HG03565 (cell line): ENCODE measurements around the gene PDIA3.
A peak's percentile ranks its signal among the peaks of the same experiment; 100 is the strongest.
"Not testable (repeated sequence)": the region's sequence is repeated elsewhere in the genome, so short reads cannot be mapped to it uniquely, and the experiment has no call there.

Experiments used
- ATAC-seq: cut with Tn5 transposase; IDR thresholded peaks from one replicate; pipeline ENCODE4 v1.9.1; 2021; ENCODE audit warnings: mild to moderate bottlenecking, moderate library complexity; ENCODE audit not compliant: unreplicated experiment

Gene PDIA3

GRCh38 chr15:43776101-43776717, 30.0 kb downstream of the PDIA3 start:
- ATAC-seq = peak; percentile 45

- ATAC-seq = peak; percentile 17
Measured at GRCh38 chr15:43776718-43777266, 30.6 kb downstream of the PDIA3 start, which contains the start of gene ELL3. Gene ELL3, minus strand, starts transcription at chr15:43776966. Its CDS starts 65 bp downstream, at chr15:43776901.

DNA sequence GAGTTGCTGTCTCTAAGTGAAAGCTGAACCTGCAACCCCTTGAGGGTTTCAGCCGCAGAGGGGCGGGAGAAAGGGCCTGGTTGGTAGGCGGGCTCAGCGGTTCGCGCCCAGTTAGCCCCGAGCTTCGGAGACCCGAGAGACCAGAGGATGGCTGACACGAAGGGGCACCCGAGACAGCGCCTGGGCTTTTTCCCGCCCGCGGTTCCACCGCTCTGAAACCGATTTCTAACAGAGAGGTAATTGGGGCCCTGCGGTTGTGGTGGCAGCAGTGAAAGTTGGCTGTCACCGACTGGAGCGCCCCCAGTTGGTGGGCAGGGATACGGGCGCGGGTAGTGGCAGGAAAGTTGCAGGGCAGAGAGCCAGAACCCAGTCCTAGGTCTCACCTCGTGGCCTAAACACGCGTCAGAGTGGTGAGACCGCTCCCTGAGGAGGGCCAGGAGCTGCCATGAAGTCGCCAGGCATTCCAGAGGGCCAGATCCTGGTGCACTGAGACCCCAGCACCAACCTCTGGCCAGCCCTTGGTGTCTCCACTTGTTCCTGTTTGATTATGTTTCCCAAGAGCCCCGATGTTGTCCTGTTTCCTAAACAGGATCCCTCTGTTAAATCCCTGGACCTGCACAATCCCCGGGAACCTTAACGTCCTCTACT, 31.2 kb downstream of the PDIA3 start:
- ATAC-seq = peak; percentile 33

GRCh38 chr15:43779016-43779415, 32.8 kb downstream of the PDIA3 start:
- no peak for ATAC-seq

- ATAC-seq = no peak
Measured at GRCh38 chr15:43789409-43789808, 43.2 kb downstream of the PDIA3 start.

DNA sequence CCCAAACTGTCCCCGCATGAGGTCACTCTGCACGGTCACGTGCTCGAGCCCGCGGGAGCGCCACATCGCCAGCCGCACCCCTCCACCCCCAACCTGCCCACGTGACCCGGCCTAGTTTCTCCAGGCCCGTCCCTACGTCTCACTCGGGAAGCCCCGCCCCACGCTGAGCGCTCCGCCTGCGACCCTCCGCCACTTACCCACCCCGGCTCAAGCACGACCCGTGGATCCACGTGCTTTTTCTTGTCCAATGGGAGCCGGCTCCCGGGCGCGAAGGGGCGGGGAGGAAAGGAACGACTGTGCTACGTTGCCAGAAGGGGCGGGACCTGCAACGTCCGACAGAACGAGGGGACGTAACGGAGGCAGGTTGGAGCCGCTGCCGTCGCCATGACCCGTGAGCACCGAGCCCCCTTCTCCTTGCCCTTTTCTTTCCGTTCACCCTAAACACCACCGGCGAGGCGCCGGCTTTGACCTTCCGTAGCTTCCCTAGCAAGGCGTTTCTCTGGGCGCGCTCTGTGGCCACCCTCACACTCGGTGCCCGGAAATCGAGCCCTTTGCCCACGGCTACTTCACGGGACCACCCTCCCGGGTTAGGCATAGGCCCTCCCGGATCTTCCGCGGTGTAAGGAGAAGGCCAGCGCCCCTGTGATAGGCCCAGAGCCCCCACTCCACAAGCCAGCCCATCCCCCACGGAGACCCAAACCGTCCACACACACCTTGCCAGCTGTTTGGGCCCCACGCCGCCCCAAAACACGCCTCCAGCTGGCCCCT, 45.9 kb downstream of the PDIA3 start, which contains the start of gene SERF2:
SERF2 (plus strand) TSS at position 328 of the 768 bp plus-strand sequence; CDS start at position 385, 57 bp downstream.
- ATAC-seq = peak; percentile 81

DNA sequence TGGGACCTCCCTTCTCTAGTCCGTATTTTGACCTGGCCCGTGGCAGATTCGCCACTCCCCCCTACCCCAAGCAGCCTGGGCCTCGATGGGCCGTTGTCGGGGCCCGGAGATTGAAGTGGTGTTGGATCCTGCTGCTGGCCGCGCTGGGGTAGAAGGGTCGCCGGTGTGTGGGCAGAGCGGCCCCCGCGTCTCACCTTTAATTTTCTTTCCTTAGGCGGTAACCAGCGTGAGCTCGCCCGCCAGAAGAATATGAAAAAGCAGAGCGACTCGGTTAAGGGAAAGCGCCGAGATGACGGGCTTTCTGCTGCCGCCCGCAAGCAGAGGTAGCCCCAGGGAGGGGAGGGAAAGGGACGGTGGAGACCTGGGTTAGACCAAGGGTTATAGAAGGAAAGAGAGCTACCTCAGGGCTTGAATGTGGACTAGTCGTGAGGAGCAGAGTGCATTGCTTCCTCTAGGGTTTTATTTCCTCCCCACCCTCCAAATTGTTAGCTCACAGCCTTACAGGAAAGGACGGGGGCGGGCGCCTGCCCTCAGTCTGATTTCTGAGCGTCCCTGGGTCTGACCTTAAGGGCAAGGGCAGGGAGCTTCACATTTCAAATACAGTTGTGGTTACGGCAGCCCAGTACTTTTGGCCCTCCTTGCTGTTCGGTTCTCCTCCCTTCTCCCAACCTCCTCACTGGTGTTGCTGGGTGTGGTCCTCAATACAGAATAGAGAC, 46.7 kb downstream of the PDIA3 start:
- no peak for ATAC-seq

DNA sequence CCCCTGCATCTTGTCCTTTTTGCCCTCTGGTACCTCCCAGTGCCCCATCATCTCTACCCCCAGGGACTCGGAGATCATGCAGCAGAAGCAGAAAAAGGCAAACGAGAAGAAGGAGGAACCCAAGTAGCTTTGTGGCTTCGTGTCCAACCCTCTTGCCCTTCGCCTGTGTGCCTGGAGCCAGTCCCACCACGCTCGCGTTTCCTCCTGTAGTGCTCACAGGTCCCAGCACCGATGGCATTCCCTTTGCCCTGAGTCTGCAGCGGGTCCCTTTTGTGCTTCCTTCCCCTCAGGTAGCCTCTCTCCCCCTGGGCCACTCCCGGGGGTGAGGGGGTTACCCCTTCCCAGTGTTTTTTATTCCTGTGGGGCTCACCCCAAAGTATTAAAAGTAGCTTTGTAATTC, 47.4 kb downstream of the PDIA3 start:
- no peak for ATAC-seq

- no peak for ATAC-seq
Measured at GRCh38 chr15:43794269-43795037, 48.2 kb downstream of the PDIA3 start.

GRCh38 chr15:43795197-43795596, 49.0 kb downstream of the PDIA3 start:
- no peak for ATAC-seq

DNA sequence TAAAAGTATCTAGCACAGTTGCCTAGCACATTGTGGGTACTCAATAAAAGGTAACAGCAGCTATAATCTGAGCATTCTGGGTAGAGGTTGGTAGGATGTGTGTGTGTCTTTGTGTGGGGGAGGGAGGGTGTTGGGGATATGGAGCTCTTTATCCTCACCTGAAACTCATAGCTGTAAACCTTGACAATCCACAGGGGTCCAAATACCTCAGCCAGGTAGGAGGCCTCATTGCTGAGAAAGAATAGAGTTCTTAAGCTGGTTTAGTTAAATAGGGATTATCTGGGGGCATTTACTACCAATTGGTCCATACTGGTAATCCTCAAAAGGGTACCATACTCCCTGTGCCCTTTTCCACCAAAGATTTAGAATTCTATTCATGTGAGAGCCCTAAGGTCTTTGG, 49.8 kb downstream of the PDIA3 start:
- ATAC-seq = no peak

DNA sequence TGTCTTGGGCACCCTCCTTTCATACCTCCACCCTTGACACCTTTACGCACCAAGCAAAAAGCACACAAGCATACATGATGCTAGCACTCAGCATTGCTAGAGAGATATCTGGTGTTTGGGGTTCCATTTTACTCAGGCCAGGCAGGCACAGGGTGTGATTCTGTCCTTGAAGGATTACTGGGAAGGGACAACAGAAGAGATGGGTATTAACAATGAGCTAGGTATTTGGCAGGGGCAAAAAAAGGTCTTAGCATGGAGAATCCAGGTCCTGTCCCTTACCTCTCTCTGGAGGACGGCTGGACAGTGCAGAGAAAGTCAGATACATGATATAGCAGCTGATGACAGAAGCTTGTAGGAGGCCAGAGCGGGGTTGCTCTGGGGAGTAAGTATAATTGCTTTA, 50.3 kb downstream of the PDIA3 start:
- ATAC-seq = no peak

- no peak for ATAC-seq
Measured at GRCh38 chr15:43799209-43799944, 53.1 kb downstream of the PDIA3 start.

- ATAC-seq = no peak
Measured at GRCh38 chr15:43799945-43800285, 53.7 kb downstream of the PDIA3 start, which contains the start of gene SERINC4. Gene SERINC4, minus strand, starts transcription at chr15:43800220. Its CDS starts 234 bp downstream, at chr15:43799986.

GRCh38 chr15:43800286-43801141, 54.3 kb downstream of the PDIA3 start, which contains the start of gene HYPK:
Gene HYPK, plus strand, starts transcription at chr15:43800599. Its CDS starts 24 bp downstream, at chr15:43800623.
- ATAC-seq = peak; percentile 66

DNA sequence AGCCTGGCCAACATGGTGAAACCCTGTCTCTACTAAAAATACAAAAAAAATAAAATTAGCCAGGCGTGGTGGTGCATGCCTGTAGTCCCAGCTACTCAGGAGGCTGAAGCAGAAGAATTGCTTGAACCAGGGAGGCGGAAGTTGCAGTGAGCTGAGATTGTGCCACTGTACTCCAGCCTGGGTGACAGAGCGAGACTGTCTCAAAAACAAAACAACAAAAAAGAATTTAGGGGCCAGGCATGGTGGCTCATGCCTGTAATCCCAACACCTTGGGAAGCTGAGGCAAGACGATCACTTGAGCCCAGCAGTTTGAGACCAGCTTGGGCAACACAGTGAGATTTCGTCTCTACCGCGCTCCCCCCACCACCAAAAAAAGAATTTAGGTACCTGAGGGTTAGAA, 56.4 kb downstream of the PDIA3 start:
- ATAC-seq = not testable (repeated sequence)

- no peak for ATAC-seq
Measured at GRCh38 chr15:43808435-43808950, 62.3 kb downstream of the PDIA3 start.
